HEK293T (cell line): ENCODE measurements around the gene CTNNA2.

Experiments
- CTCF ChIA-PET: fragments of 350-600 bp; formaldehyde crosslinking; extraction: SDS; loops from one replicate; lab custom pipeline; 2021; ENCODE audit warnings: antibody characterized with exemption, inconsistent platforms; lab: Yijun Ruan, JAX
- POLR2A ChIA-PET: fragments of 350-600 bp; formaldehyde crosslinking; extraction: SDS; loops from one replicate; lab custom pipeline; 2020; ENCODE audit warnings: antibody characterized with exemption, inconsistent platforms; lab: Yijun Ruan, JAX
- DNase-seq: peaks from one replicate; pipeline ENCODE4 v3.0.0; 2012; ENCODE audit warnings: mixed read lengths; ENCODE audit errors: extremely low spot score
- ARNT ChIP-seq: fragments of 450-650 bp; IDR thresholded peaks from 2 replicates; pipeline ENCODE4 v1.6.1; 2017; ENCODE audit warnings: mild to moderate bottlenecking
- BHLHE40 ChIP-seq: fragments of 450-650 bp; IDR thresholded peaks from 2 replicates; pipeline ENCODE4 v1.6.1; 2016; ENCODE audit warnings: mild to moderate bottlenecking, moderate library complexity, borderline replicate concordance
- CTBP1 ChIP-seq: fragments of 450-650 bp; IDR thresholded peaks from 2 replicates; pipeline ENCODE4 v1.6.1; 2016; ENCODE audit warnings: borderline replicate concordance
- ELF4 ChIP-seq: fragments of 450-650 bp; IDR thresholded peaks from 2 replicates; pipeline ENCODE4 v1.6.1; 2017; ENCODE audit warnings: antibody characterized with exemption
- FOXA1 ChIP-seq: fragments of 450-650 bp; IDR thresholded peaks from 2 replicates; pipeline ENCODE4 v1.6.1; 2016; ENCODE audit warnings: mild to moderate bottlenecking
- FOXK2 ChIP-seq: fragments of 450-650 bp; IDR thresholded peaks from 2 replicates; pipeline ENCODE4 v1.6.1; 2016; ENCODE audit warnings: mild to moderate bottlenecking
- FOXM1 ChIP-seq: fragments of 450-650 bp; IDR thresholded peaks from 2 replicates; pipeline ENCODE4 v1.6.1; 2017; ENCODE audit warnings: mild to moderate bottlenecking, borderline replicate concordance
- HDGF ChIP-seq: fragments of 450-650 bp; IDR thresholded peaks from 2 replicates; pipeline ENCODE4 v1.6.1; 2017; ENCODE audit warnings: antibody characterized with exemption, borderline replicate concordance
- L3MBTL2 ChIP-seq: fragments of 450-650 bp; conservative IDR thresholded peaks from 2 replicates; pipeline ENCODE4 v1.6.1; 2016; ENCODE audit warnings: mild to moderate bottlenecking
- LEF1 ChIP-seq: fragments of 450-650 bp; IDR thresholded peaks from 2 replicates; pipeline ENCODE4 v1.6.1; 2017; ENCODE audit warnings: mild to moderate bottlenecking, borderline replicate concordance
- NFRKB ChIP-seq: fragments of 450-650 bp; IDR thresholded peaks from 2 replicates; pipeline ENCODE4 v1.6.1; 2016; ENCODE audit warnings: mild to moderate bottlenecking, moderate library complexity
- SP1 ChIP-seq: fragments of 450-650 bp; IDR thresholded peaks from 2 replicates; pipeline ENCODE4 v1.6.1; 2017
- SUZ12 ChIP-seq: fragments of 450-650 bp; IDR thresholded peaks from 2 replicates; pipeline ENCODE4 v1.6.1; 2016; ENCODE audit warnings: mild to moderate bottlenecking
- TARDBP ChIP-seq: fragments of 450-650 bp; IDR thresholded peaks from 2 replicates; pipeline ENCODE4 v1.6.1; 2016
- ZNF384 ChIP-seq: fragments of 450-650 bp; IDR thresholded peaks from 2 replicates; pipeline ENCODE4 v1.6.1; 2016
- TF ChIP-seq, protein P1 (sequence below): fragments of 450-650 bp; IDR thresholded peaks from 2 replicates; pipeline ENCODE4 v1.6.1; 2016

The CTNNA2 gene

DNA sequence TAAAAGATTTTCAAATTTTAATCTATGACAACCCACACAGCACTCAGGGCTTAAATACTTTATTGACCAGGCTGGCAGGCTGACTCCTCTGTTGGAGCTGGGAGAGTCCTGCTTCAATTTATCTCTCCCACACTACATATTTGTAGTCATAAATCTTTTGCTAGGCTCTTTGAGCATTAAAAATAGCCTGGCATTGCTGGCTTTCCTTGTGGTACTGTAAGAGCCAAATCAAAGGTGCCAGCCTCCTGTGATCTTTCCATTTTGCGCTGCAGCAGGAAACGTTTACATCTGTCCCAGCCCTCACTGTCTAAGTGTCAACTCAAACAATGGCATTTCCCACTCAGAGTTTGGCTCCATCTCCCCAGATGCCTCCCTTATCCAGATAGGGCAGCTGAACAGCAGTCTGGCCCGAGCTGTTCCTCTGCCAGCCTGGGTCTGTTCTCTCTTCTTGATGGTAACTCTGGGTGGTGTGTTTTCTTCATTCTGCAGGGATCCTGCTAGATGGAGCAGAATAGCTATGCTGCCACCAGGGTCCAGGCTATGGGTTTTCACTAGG lies 729.6 kb downstream of the CTNNA2 start:
- TF ChIP-seq LEF1 (no peak), L3MBTL2 (no peak), NFRKB (no peak), CTBP1 (no peak), BHLHE40 (no peak), ELF4 (no peak), ARNT (no peak), TARDBP (no peak), SUZ12 (no peak), SP1 (no peak)
- TF ChIP-seq, protein P1, sequence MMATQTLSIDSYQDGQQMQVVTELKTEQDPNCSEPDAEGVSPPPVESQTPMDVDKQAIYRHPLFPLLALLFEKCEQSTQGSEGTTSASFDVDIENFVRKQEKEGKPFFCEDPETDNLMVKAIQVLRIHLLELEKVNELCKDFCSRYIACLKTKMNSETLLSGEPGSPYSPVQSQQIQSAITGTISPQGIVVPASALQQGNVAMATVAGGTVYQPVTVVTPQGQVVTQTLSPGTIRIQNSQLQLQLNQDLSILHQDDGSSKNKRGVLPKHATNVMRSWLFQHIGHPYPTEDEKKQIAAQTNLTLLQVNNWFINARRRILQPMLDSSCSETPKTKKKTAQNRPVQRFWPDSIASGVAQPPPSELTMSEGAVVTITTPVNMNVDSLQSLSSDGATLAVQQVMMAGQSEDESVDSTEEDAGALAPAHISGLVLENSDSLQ: no peak
- DNase-seq: no peak
- ChIA-PET POLR2A (no interaction called here), CTCF (interaction anchor here (0.6 kb wide), 1 partner anchor 18 kb away, joined by 3 read pairs; no protein-coding TSS in a partner anchor)

DNA sequence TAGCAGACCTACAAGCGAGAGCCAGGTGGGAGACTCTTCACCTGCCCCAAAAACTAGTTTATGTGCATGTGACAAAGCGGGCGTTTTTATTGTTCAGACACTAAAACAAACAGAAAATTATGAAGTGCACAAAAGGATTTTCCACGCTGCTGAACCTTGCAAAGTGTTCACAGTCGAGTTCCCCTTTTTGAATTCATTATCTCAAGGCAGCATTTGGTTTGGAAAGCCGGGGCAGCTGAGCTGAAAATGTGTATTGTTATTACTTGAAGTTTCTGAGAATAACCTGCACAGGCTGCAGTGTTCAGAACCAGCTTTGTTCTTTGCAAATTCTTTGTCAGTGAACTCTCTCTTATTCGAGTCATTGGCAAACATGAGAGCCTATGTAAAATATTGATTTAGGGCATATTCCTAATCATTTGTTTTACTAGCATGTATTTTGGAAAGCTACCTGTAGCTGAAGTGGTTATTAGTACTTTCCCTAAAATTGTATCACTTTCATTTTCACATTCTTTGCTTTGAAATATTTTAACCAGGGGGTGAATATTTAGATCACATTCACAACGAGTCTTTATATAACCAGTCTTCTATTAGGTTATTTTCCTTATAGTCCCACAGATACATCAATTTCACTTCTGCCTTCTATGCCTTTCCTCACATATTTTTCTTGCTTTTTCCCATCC lies 732.2 kb downstream of the CTNNA2 start:
- POLR2A ChIA-PET: no interaction called here

DNA sequence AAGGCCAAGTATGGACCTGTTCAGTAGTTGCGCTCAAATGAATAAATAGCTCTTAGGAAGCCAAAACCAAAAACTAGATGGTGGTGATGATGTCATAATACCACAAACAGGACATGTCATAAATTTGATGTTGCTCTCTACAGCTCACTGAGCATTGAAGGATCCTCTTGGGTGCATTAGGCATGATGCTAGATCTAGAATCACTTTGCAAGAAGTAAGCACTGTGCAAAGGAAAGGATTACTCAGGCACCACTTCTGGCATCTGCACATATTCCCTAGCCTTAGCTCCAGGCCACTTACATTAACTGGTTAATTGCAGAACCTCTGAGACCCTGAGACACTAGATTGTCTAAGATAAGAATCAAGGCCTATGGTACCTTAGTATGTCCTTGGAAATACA lies 733.7 kb downstream of the CTNNA2 start:
- ChIA-PET CTCF (interaction anchor here (1.1 kb wide), 1 partner anchor 8 kb away, joined by 3 read pairs; no protein-coding TSS in a partner anchor), POLR2A (no interaction called here)
- no peak for DNase-seq

More for the DNA sequence above, 732.2 kb downstream of the CTNNA2 start:
- TF ChIP-seq HDGF (no peak), CTBP1 (no peak), FOXM1 (no peak), FOXK2 (no peak), ZNF384 (no peak), BHLHE40 (no peak), LEF1 (no peak), ARNT (no peak), SP1 (no peak), SUZ12 (no peak), NFRKB (no peak), ELF4 (no peak), TARDBP (no peak), FOXA1 (no peak), L3MBTL2 (no peak)
- TF ChIP-seq, protein P1: no peak
- DNase-seq: no peak
- CTCF ChIA-PET: no interaction called here

DNA sequence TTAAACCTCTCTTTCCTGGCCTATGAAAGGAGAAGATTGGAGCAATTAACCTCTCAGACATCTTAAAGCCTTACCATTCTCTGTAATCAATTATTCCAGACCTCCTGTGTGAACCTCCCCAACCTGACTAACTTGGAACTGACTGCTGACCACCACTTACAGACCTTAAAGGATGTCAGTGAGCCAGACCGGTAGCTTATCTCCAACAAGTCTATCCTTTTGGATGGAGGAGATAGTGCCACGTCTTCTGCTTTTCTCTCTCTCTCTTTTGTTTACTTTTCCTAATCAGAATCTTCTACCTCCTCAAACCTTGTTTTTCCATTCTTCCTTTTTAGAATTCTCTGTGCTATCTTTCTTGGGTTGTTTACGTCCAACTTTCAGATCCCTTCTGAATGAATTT lies 734.5 kb downstream of the CTNNA2 start:
- no peak for TF ChIP-seq HDGF
- no peak for TF ChIP-seq ZNF384
- TF ChIP-seq, protein P1: no peak
- TF ChIP-seq BHLHE40: no peak
- TF ChIP-seq ARNT: no peak
- no peak for TF ChIP-seq L3MBTL2
- TF ChIP-seq SP1: no peak
- no peak for TF ChIP-seq TARDBP
- no peak for TF ChIP-seq FOXK2
- no peak for TF ChIP-seq FOXA1
- TF ChIP-seq NFRKB: no peak
- CTCF ChIA-PET: interaction anchor here (1.1 kb wide), 1 partner anchor 9 kb away, joined by 3 read pairs; no protein-coding TSS in a partner anchor
- no peak for DNase-seq
- POLR2A ChIA-PET: no interaction called here

More for the DNA sequence above, 733.7 kb downstream of the CTNNA2 start:
- TF ChIP-seq FOXA1 (no peak), ELF4 (no peak), SP1 (no peak), ZNF384 (no peak)

DNA sequence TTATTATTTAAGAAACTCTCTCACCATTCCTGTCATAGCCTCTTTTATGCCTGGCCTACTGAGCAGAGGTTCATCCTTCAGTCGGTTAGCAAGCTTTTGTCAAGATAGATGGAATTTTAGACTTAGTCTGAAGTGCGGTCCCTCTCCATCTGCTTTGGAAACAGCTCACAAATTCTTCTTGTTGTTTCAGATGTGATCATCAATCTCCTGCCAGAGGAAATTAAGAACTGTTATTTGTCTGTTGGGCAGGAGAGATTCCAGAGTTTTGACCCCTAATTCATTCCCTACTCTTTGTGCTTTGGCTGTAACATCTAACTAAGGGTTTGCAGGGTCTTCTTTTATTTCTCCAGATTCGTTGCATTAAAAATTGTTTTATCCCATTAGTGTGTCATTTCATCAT lies 735.3 kb downstream of the CTNNA2 start:
- ChIA-PET CTCF (no interaction called here), POLR2A (no interaction called here)
- TF ChIP-seq SP1 (no peak), L3MBTL2 (no peak), SUZ12 (no peak), NFRKB (no peak), FOXM1 (no peak), ZNF384 (no peak), ELF4 (no peak), CTBP1 (no peak), LEF1 (no peak), HDGF (no peak), FOXK2 (no peak)
- DNase-seq: no peak
